GM12892 (cell line): ENCODE results near the gene SEMA6D.

Experiments
- POLR2A ChIP-seq: IDR thresholded peaks from 2 replicates; pipeline ENCODE4 v1.6.1; 2011; ENCODE audit warnings: low read depth, low read length, control low read depth
- POLR2AphosphoS5 ChIP-seq: IDR thresholded peaks from 2 replicates; pipeline ENCODE4 v1.6.1; 2011; ENCODE audit warnings: low read depth, low read length, control low read depth
- TAF1 ChIP-seq: IDR thresholded peaks from 2 replicates; pipeline ENCODE4 v1.6.1; 2011; ENCODE audit warnings: low read depth, mild to moderate bottlenecking, control low read depth, low read length, borderline replicate concordance

DNA sequence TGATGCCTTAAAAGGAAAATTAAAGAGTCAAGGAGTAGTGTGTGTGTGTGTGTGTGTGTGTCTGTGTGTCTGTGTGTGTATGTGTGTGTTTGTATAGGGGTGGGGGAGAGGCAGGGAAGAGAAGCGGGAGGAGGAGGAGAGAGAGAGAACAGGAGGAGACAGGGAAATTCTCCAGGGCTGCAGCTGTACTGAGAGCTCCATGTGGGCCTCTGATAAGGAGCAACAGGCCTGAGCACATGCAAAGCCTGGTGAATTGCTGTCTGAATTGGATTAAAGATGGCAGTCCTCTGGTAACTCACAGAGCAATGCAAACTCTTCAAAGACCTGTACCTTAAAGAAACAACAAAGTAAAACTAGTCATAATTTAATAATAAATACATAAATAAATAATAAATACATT lies 70.6 kb downstream of the SEMA6D start:
- TF ChIP-seq POLR2A (no peak), POLR2AphosphoS5 (no peak), TAF1 (no peak)
